Kidney (tissue), 14 donors: ENCODE data around the gene C4orf54. TPM values are rescaled to one million over a fixed set of nuclear protein-coding genes. Genes with fewer than 3 reads are reported as not detected.

Source experiments
- DNase-seq, 5 donors: peaks; one replicate each; pipeline ENCODE4 v3.0.0-alpha.2; 2013 to 2020
- FAIRE-seq: peaks from 2 replicates; lab custom pipeline; 2012; peaks lifted over from hg19 to GRCh38; lab: Jason Lieb, UNC
- H3K27ac ChIP-seq, 2 donors: one replicate each; pipeline ENCODE4 v1.7.0; 2013; ENCODE audit warnings: low read depth in 2 of 2, low read length in 2 of 2, inconsistent platforms in 1 of 2
- H3K27me3 ChIP-seq: one replicate; pipeline ENCODE4 v1.7.1; 2013; ENCODE audit warnings: low read length, inconsistent platforms; ENCODE audit not compliant: control insufficient read depth, insufficient read depth
- H3K36me3 ChIP-seq, 3 donors: one replicate each; pipeline versions ENCODE4 v1.7.0 to v1.7.1; 2013; ENCODE audit warnings: low read length in 3 of 3, control low read depth in 1 of 3, inconsistent platforms in 1 of 3; ENCODE audit not compliant: insufficient read depth in 3 of 3, control insufficient read depth in 2 of 3
- H3K4me1 ChIP-seq, 3 donors: one replicate each; pipeline versions ENCODE4 v1.7.0 to v1.7.1; 2013; ENCODE audit warnings: low read length in 3 of 3, inconsistent platforms in 1 of 3, low read depth in 1 of 3; ENCODE audit not compliant: control insufficient read depth in 2 of 3, insufficient read depth in 2 of 3
- H3K4me3 ChIP-seq, 3 donors: one replicate each; pipeline versions ENCODE4 v1.7.0 to v1.8.1; 2013; ENCODE audit warnings: low read length in 3 of 3, control low read depth in 1 of 3, inconsistent platforms in 1 of 3
- H3K9ac ChIP-seq, 3 donors: one replicate each; pipeline versions ENCODE4 v1.7.0 to v1.7.1; 2013; ENCODE audit warnings: low read length in 3 of 3, control low read depth in 1 of 3, inconsistent platforms in 1 of 3
- H3K9me3 ChIP-seq, 3 donors: one replicate each; pipeline versions ENCODE4 v1.7.0 to v1.7.1; 2013; ENCODE audit warnings: low read length in 3 of 3, control low read depth in 1 of 3, inconsistent platforms in 1 of 3; ENCODE audit not compliant: control insufficient read depth in 2 of 3, insufficient read depth in 1 of 3
- intact Hi-C: fragments of 100-400 bp; cut with DNase I; formaldehyde crosslinking; loops from one replicate; pipeline ENCODE4 v1.11.1; 2022
- polyA plus RNA-seq: library from polyadenylated mRNA; stranded (reverse); fragments of 350-450 nt; fragmentation: Illumina TruSeq; extraction: RNeasy Lipid Tissue Mini Kit (QIAGEN cat#74804); gene quantifications from one replicate; pipeline ENCODE4 v1.2.3, GENCODE V29; 2014; ENCODE audit warnings: low read depth, low replicate concordance; ENCODE audit not compliant: insufficient read depth
- total RNA-seq: library from RNA; stranded (reverse); fragmentation: NEBNext Ultra II Directional; extraction: Animal tissue kit (Norgen Biotek cat#: 25700); gene quantifications from one replicate; pipeline ENCODE4 v1.2.1, GENCODE V29; 2021
- TF ChIP-seq, protein P1 (sequence below): IDR thresholded peaks from 3 replicates; pipeline ENCODE4 v1.5.1; 2012; ENCODE audit warnings: mild to moderate bottlenecking, moderate library complexity, borderline replicate concordance; ENCODE audit not compliant: insufficient read depth; ENCODE audit errors: extremely low read depth
- donor health status: control.
- donor health status: control.
- donor health status: control.
- donor health status: control.
- donor health status: control.
- donor health status: DM: yes; HTN: yes; CAD: no.
- donor health status: Normal renal cell carcinoma (clear cell type).

C4orf54 gene
- total and polyA plus RNA-seq, 2 donors from 2014 or later: 0.19 to 0.56 TPM

DNA sequence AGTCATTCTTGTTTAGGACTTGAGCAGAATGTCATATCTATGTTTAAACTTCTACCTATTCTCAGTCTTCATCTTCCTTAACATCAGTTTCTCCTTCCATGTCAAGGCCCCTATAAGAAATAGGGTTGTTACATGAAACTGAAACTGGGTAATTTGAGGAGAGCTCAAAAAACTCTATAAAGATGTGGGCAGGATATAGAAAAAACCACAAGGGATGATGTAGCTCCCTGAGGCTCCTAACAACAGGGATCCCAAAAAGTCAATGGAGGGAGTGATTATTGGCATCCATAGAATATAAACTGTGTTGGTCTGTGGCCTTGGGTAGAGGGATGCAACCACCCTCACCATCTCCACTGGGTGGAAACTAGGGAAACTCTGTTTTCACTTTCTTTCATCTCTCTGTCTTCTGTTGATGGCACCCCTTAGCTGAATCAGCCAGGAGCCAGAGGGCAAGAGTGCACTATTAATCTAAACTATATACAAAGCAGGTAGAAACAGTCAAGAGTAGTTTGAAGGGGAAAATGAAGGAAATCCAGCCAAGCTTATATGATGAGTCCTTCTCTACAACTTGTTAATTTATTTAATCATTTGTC lies 27.6 kb downstream of the C4orf54 start:
- TF ChIP-seq, protein P1, sequence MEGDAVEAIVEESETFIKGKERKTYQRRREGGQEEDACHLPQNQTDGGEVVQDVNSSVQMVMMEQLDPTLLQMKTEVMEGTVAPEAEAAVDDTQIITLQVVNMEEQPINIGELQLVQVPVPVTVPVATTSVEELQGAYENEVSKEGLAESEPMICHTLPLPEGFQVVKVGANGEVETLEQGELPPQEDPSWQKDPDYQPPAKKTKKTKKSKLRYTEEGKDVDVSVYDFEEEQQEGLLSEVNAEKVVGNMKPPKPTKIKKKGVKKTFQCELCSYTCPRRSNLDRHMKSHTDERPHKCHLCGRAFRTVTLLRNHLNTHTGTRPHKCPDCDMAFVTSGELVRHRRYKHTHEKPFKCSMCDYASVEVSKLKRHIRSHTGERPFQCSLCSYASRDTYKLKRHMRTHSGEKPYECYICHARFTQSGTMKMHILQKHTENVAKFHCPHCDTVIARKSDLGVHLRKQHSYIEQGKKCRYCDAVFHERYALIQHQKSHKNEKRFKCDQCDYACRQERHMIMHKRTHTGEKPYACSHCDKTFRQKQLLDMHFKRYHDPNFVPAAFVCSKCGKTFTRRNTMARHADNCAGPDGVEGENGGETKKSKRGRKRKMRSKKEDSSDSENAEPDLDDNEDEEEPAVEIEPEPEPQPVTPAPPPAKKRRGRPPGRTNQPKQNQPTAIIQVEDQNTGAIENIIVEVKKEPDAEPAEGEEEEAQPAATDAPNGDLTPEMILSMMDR: no peak
- Histone ChIP-seq H3K4me1 (no peaks in the 10 kb centered on the region), H3K27ac (no peak overlapping the region), H3K27me3 (no peaks in the 10 kb centered on the region), H3K9me3 (no peaks in the 10 kb centered on the region), H3K9ac (no peak overlapping the region), H3K4me3 (no peak overlapping the region), H3K36me3 (no peaks in the 10 kb centered on the region)
- DNase-seq (no peak), FAIRE-seq (no peak)
- intact Hi-C loops: no loop called here

DNA sequence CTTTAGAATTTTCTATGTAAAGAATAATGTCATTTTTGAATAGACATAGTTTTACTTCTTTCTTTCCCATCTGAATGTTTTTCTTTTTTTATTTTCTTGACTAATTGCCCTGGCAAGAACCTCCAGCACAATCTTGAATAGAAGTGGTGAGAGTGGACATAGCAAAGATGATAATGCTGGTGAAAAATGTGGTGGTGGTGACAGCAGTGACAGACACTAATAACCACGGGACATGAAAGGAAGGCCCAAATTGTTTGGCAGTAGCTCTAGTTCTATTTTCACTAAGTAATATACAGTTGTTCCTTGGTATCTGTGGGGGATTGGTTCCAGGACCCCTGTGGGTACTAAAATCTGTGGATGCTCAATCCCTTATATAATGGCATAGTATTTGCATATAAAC lies 29.6 kb downstream of the C4orf54 start:
- Histone ChIP-seq H3K9ac (no peak overlapping the region), H3K36me3 (no peaks in the 10 kb centered on the region), H3K4me1 (no peaks in the 10 kb centered on the region), H3K27me3 (no peaks in the 10 kb centered on the region), H3K27ac (no peak overlapping the region), H3K4me3 (no peak overlapping the region), H3K9me3 (no peaks in the 10 kb centered on the region)
- DNase-seq: no peak
- intact Hi-C loops: no loop called here
- no peak for FAIRE-seq
- TF ChIP-seq, protein P1: no peak

DNA sequence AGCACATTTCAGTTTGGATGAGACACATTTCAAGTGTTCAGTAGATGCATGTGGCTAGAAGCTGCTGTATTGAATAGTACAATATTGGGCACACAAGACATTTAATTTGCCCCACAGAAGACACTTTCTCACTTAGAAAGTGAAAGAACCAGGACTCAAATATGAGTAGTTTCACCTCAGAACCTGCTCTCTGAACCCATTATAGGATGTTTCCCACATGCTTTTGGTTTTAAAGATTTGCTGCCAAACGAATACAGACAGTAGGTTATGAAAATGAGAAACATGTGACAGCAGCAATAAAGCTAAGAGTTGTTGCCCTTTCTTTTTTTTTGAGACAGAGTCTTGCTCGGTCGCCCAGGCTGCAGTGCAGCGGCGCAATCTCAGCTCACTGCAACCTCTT lies 32.3 kb downstream of the C4orf54 start:
- H3K4me1 ChIP-seq: no peaks in the 10 kb centered on the region
- no peaks in the 10 kb centered on the region for H3K36me3 ChIP-seq
- H3K9me3 ChIP-seq: no peaks in the 10 kb centered on the region
- intact Hi-C loops: no loop called here
- no peak overlapping the region for H3K4me3 ChIP-seq
- DNase-seq: no peak
- no peak overlapping the region for H3K27ac ChIP-seq
- H3K27me3 ChIP-seq: no peaks in the 10 kb centered on the region
- no peak for FAIRE-seq
- TF ChIP-seq, protein P1: no peak
- no peak overlapping the region for H3K9ac ChIP-seq
